H1 (cell line): ENCODE results near the gene GALP. TPM values are rescaled to one million over a fixed set of nuclear protein-coding genes. Genes with fewer than 3 reads are reported as not detected.
A peak's percentile ranks its signal among the peaks of the same experiment; 100 is the strongest.

Source experiments
- CTCF ChIA-PET: fragments of 300-600 bp; sonication (Branson Sonifier 250); formaldehyde crosslinking; loops from one replicate; lab custom pipeline; 2021; ENCODE audit not compliant: partially characterized antibody; lab: Charles Lee
- POLR2A ChIA-PET: fragments of 300-600 bp; sonication (Branson Sonifier 250); formaldehyde crosslinking; loops from one replicate; lab custom pipeline; 2021; ENCODE audit warnings: inconsistent platforms; ENCODE audit not compliant: partially characterized antibody; lab: Charles Lee
- DNase-seq, 2 experiments: peaks; one replicate each; pipeline versions ENCODE4 v3.0.0 to v3.0.0-alpha.2; 2010 to 2022; ENCODE audit warnings: low spot score in 2 of 2, low read depth in 1 of 2, mixed read lengths in 1 of 2
- FAIRE-seq: peaks from 2 replicates; lab custom pipeline; 2011; peaks lifted over from hg19 to GRCh38; lab: Jason Lieb, UNC
- H2AFZ ChIP-seq: 2 replicates; pipeline ENCODE4 v1.8.1; 2012; ENCODE audit warnings: low read length, inconsistent platforms
- H2AK5ac ChIP-seq: 2 replicates; pipeline ENCODE4 v1.6.1; 2013; ENCODE audit warnings: low read depth, low read length
- H2BK120ac ChIP-seq: replicated peaks from 2 replicates; pipeline ENCODE3; 2013; ENCODE audit warnings: low read depth, low read length, inconsistent platforms
- H2BK12ac ChIP-seq: 2 replicates; pipeline ENCODE4 v1.6.1; 2013; ENCODE audit warnings: low read depth, low read length
- H2BK15ac ChIP-seq: 2 replicates; pipeline ENCODE4 v1.6.1; 2013; ENCODE audit warnings: low read length
- H2BK20ac ChIP-seq: 2 replicates; pipeline ENCODE4 v1.6.1; 2013; ENCODE audit warnings: low read length
- H2BK5ac ChIP-seq: 2 replicates; pipeline ENCODE4 v1.6.1; 2013; ENCODE audit warnings: low read depth, low read length
- H3K14ac ChIP-seq: 2 replicates; pipeline ENCODE4 v1.6.1; 2013; ENCODE audit warnings: inconsistent platforms; ENCODE audit not compliant: insufficient read length
- H3K18ac ChIP-seq: 2 replicates; pipeline ENCODE4 v1.6.1; 2013; ENCODE audit warnings: low read length; ENCODE audit errors: extremely low read depth
- H3K23ac ChIP-seq: 2 replicates; pipeline ENCODE4 v1.6.1; 2013; ENCODE audit warnings: inconsistent platforms; ENCODE audit not compliant: insufficient read length
- H3K23me2 ChIP-seq: 2 replicates; pipeline ENCODE4 v1.6.1; 2013; ENCODE audit warnings: low read depth, low read length
- H3K27ac ChIP-seq: 2 replicates; pipeline ENCODE4 v1.6.1; 2011; ENCODE audit warnings: low read depth, low read length, inconsistent platforms
- H3K27me3 ChIP-seq, 4 experiments: replicated peaks in 1 of 4; 1 replicate in 1 of 4; 2 replicates in 3 of 4; pipeline versions ENCODE4 v1.6.1 to v1.8.1; 2011 to 2013; ENCODE audit warnings: low read length in 3 of 4, mild to moderate bottlenecking in 3 of 4, inconsistent platforms in 2 of 4, mixed read lengths in 2 of 4, moderate library complexity in 1 of 4; ENCODE audit not compliant: control insufficient read depth in 3 of 4, insufficient read depth in 3 of 4; ENCODE audit errors: extremely low read depth in 1 of 4
- H3K36me3 ChIP-seq, 4 experiments: 2 replicates each; pipeline versions ENCODE4 v1.6.1 to v1.8.1; 2011 to 2013; ENCODE audit warnings: mild to moderate bottlenecking in 4 of 4, low read length in 3 of 4, moderate library complexity in 2 of 4, control low read depth in 1 of 4, inconsistent platforms in 1 of 4; ENCODE audit not compliant: insufficient read depth in 4 of 4, control insufficient read depth in 2 of 4
- H3K4ac ChIP-seq: replicated peaks from 2 replicates; pipeline ENCODE3; 2013; ENCODE audit warnings: low read length, low read depth, mixed read lengths, inconsistent platforms; ENCODE audit not compliant: insufficient read length
- H3K4me1 ChIP-seq, 4 experiments: replicated peaks in 1 of 4; 1 replicate in 1 of 4; 2 replicates in 3 of 4; pipeline versions ENCODE4 v1.6.1 to v1.8.1; 2011 to 2013; ENCODE audit warnings: low read length in 3 of 4, inconsistent platforms in 2 of 4, mixed read lengths in 1 of 4; ENCODE audit not compliant: insufficient read depth in 4 of 4, control insufficient read depth in 3 of 4
- H3K4me2 ChIP-seq, 2 experiments: 2 replicates each; pipeline versions ENCODE4 v1.6.1 to v1.8.1; 2011 to 2013; ENCODE audit warnings: low read depth in 2 of 2, low read length in 2 of 2, control low read depth in 1 of 2, inconsistent platforms in 1 of 2, mild to moderate bottlenecking in 1 of 2; ENCODE audit not compliant: insufficient read depth in 1 of 2
- H3K4me3 ChIP-seq, 4 experiments: fragments of 200-600, 300-600 bp in 1 of 4; sonication (generic), shearing (Covaris generic), sonication (Bioruptor Twin) in 1 of 4; 2 replicates each; pipeline versions ENCODE4 v1.5.1 to v1.8.1; 2011 to 2016; ENCODE audit warnings: low read length in 4 of 4, low read depth in 3 of 4, control low read depth in 2 of 4, inconsistent platforms in 2 of 4, mild to moderate bottlenecking in 2 of 4, mixed read lengths in 1 of 4, moderate library complexity in 1 of 4; ENCODE audit not compliant: insufficient read depth in 2 of 4; ENCODE audit errors: extremely low read depth in 1 of 4
- H3K56ac ChIP-seq: replicated peaks from 2 replicates; pipeline ENCODE3; 2013; ENCODE audit warnings: low read depth, mild to moderate bottlenecking, mixed read lengths, low read length, inconsistent platforms; ENCODE audit not compliant: insufficient read length
- H3K79me1 ChIP-seq: 2 replicates; pipeline ENCODE4 v1.6.1; 2013; ENCODE audit warnings: low read depth, low read length, control low read depth
- H3K79me2 ChIP-seq, 2 experiments: 2 replicates each; pipeline versions ENCODE4 v1.6.1 to v1.8.1; 2012 to 2013; ENCODE audit warnings: low read length in 2 of 2, mild to moderate bottlenecking in 2 of 2, inconsistent platforms in 1 of 2; ENCODE audit not compliant: insufficient read depth in 2 of 2, control insufficient read depth in 1 of 2
- H3K9ac ChIP-seq, 4 experiments: replicated peaks in 1 of 4; 1 replicate in 1 of 4; 2 replicates in 3 of 4; pipeline versions ENCODE4 v1.6.1 to v1.8.1; 2011 to 2013; ENCODE audit warnings: low read depth in 3 of 4, low read length in 3 of 4, control low read depth in 2 of 4, mild to moderate bottlenecking in 2 of 4, moderate library complexity in 2 of 4, inconsistent platforms in 1 of 4; ENCODE audit errors: extremely low read depth in 1 of 4
- H3K9me3 ChIP-seq, 2 experiments: 2 replicates each; pipeline versions ENCODE4 v1.6.1 to v1.8.1; 2012 to 2013; ENCODE audit warnings: mild to moderate bottlenecking in 2 of 2, moderate library complexity in 2 of 2, control low read depth in 1 of 2, inconsistent platforms in 1 of 2, low read depth in 1 of 2, low read length in 1 of 2, mixed read lengths in 1 of 2; ENCODE audit not compliant: insufficient read depth in 2 of 2
- H4K20me1 ChIP-seq, 2 experiments: replicated peaks in 1 of 2; 2 replicates each; pipeline versions ENCODE3 to v1.8.1; 2011 to 2013; ENCODE audit warnings: inconsistent platforms in 2 of 2, low read length in 2 of 2, mild to moderate bottlenecking in 1 of 2; ENCODE audit not compliant: insufficient read depth in 2 of 2, control insufficient read depth in 1 of 2
- H4K5ac ChIP-seq: 2 replicates; pipeline ENCODE4 v1.6.1; 2013; ENCODE audit warnings: low read length, low read depth, mixed read lengths, inconsistent platforms; ENCODE audit not compliant: insufficient read length
- H4K8ac ChIP-seq: 2 replicates; pipeline ENCODE4 v1.8.0; 2013; ENCODE audit warnings: mild to moderate bottlenecking, moderate library complexity, low read length, inconsistent platforms; ENCODE audit not compliant: insufficient read depth; ENCODE audit errors: extremely low read depth
- H4K91ac ChIP-seq: replicated peaks from 2 replicates; pipeline ENCODE3; 2013; ENCODE audit warnings: low read length, mixed read lengths, inconsistent platforms; ENCODE audit not compliant: insufficient read length
- CTCF ChIP-seq, 3 experiments: IDR thresholded peaks; 1 replicate in 2 of 3; 2 replicates in 1 of 3; pipeline versions ENCODE4 v1.5.1 to v1.6.1; 2011; ENCODE audit warnings: low read length in 3 of 3, mild to moderate bottlenecking in 3 of 3, inconsistent platforms in 2 of 3, low read depth in 1 of 3, moderate library complexity in 1 of 3; ENCODE audit not compliant: insufficient read depth in 1 of 3; ENCODE audit errors: control extremely low read depth in 1 of 3
- NANOG ChIP-seq: IDR thresholded peaks from 2 replicates; pipeline ENCODE4 v1.6.1; 2011; ENCODE audit warnings: low read length, low read depth, mild to moderate bottlenecking, inconsistent platforms; ENCODE audit not compliant: insufficient read depth, poor library complexity, severe bottlenecking
- RAD21 ChIP-seq, 2 experiments: IDR thresholded peaks in 1 of 2; conservative IDR thresholded peaks in 1 of 2; 2 replicates each; pipeline ENCODE4 v1.6.1; 2011; ENCODE audit warnings: low read depth in 2 of 2, low read length in 2 of 2, improper control_type of control experiment in 1 of 2, inconsistent platforms in 1 of 2, mild to moderate bottlenecking in 1 of 2, moderate library complexity in 1 of 2
- SIRT6 ChIP-seq: IDR thresholded peaks from one replicate; pipeline ENCODE4 v1.7.1; 2012; ENCODE audit warnings: low read length, inconsistent platforms
- YY1 ChIP-seq: IDR thresholded peaks from 2 replicates; pipeline ENCODE4 v1.6.1; 2011; ENCODE audit warnings: low read depth, mild to moderate bottlenecking, low read length
- WGBS, 2 experiments: shearing (Covaris generic) in 1 of 2; methylation state at CpG; one replicate each; pipeline versions ENCODE4 v1.1.6 to v1.1.7; 2013 to 2015; ENCODE audit warnings: low lambda C conversion rate in 2 of 2, mixed read lengths in 2 of 2, inconsistent platforms in 1 of 2, low coverage in 1 of 2, missing lambda C conversion rate in 1 of 2; ENCODE audit not compliant: insufficient replicate concordance in 2 of 2, insufficient coverage in 1 of 2, insufficient read length in 1 of 2; ENCODE audit errors: extremely low coverage in 1 of 2, missing lambda C conversion rate in 1 of 2; 5-methylcytosine and 5-hydroxymethylcytosine counted together
- polyA plus RNA-seq, 7 experiments: library from polyadenylated mRNA; depleted of rRNA in 3 of 7; stranded (reverse) in 5 of 7; unstranded in 2 of 7; fragments of >200 nt in 5 of 7; fragments of 200-250 nt in 2 of 7; gene quantifications; 1 replicate in 5 of 7; 2 replicates in 1 of 7; 4 replicates in 1 of 7; pipeline versions ENCODE4 v1.2.1 to v1.2.3, GENCODE V29; 2011 to 2013; ENCODE audit warnings: missing spikeins in 2 of 7, mixed read lengths in 2 of 7
- total RNA-seq: library from RNA; stranded (reverse); fragmentation: NEBNext Ultra II Directional; extraction: Animal tissue kit (Norgen Biotek cat#: 25700); gene quantifications from 2 replicates; pipeline ENCODE4 v1.2.1, GENCODE V29; 2021

The GALP gene
- total and polyA plus RNA-seq, 2 of the 8 experiments (the other 6 are each of a cell fraction or from before 2014, with no cell fraction given) = 0.14 TPM; not detected in 1

GRCh38 chr19:56222901-56223300 lies 47.1 kb downstream of the GALP start:
- H4K91ac ChIP-seq = no peak overlapping the region
- no peaks in the 10 kb centered on the region for H3K4me1 ChIP-seq
- H2AFZ ChIP-seq = no peak overlapping the region
- no peak overlapping the region for H2BK120ac ChIP-seq
- 80% methylated on average over 6 of the region's 6 CpGs; no CpG with 5 or more reads in 1 of the 2 experiments for WGBS, 2 experiments
- no peak overlapping the region for H2BK12ac ChIP-seq
- no peak overlapping the region for H3K9ac ChIP-seq
- H3K9me3 ChIP-seq = no peaks in the 10 kb centered on the region
- H3K79me2 ChIP-seq = no peaks in the 10 kb centered on the region
- H3K56ac ChIP-seq = no peak overlapping the region
- H3K4me3 ChIP-seq = no peak overlapping the region
- no peak overlapping the region for H4K8ac ChIP-seq
- H2BK20ac ChIP-seq = no peak overlapping the region
- H2BK5ac ChIP-seq = no peak overlapping the region
- H3K14ac ChIP-seq = no peak overlapping the region
- H3K4ac ChIP-seq = no peak overlapping the region
- no peak overlapping the region for H2AK5ac ChIP-seq
- H3K23ac ChIP-seq = no peak overlapping the region
- H4K5ac ChIP-seq = no peak overlapping the region
- no peak for DNase-seq
- peak; percentile 50 to 66 (median 64) for TF ChIP-seq CTCF (IDR thresholded peaks at IDR 0.05; ENCODE audit: control extremely low read depth in 1 of 3, insufficient read depth in 1 of 3, low read depth in 1 of 3, low read length in 3 of 3)
- no peak for TF ChIP-seq YY1
- TF ChIP-seq SIRT6 = no peak
- TF ChIP-seq RAD21 (IDR thresholded peaks at IDR 0.05 in 1 of 2, conservative IDR thresholded peaks at IDR 0.05 in 1 of 2; ENCODE audit: low read depth in 2 of 2, low read length in 2 of 2) = peak; percentile 33 to 43; a peak in 3 of 4 replicates
- no peak for TF ChIP-seq NANOG
- TF ChIP-seq, all 59 proteins: peak for 2
- no peak for FAIRE-seq
- no peaks in the 10 kb centered on the region for H3K79me1 ChIP-seq
- no peak overlapping the region for H2BK15ac ChIP-seq
- no peak overlapping the region for H3K18ac ChIP-seq
- H3K27me3 ChIP-seq = no peaks in the 10 kb centered on the region; a peak in 1 of 7 replicates
- H3K4me2 ChIP-seq = no peak overlapping the region
- H3K27ac ChIP-seq = no peak overlapping the region
- peaks cover 0 to 2% of the 10 kb centered on the region in 2 experiments for H4K20me1 ChIP-seq
- no peaks in the 10 kb centered on the region for H3K36me3 ChIP-seq
- ChIA-PET POLR2A (no interaction called here), CTCF (interaction anchor here (0.9 to 4.9 kb wide), 23 partner anchors 10 to 156 kb away, joined by 3 to 31 read pairs (median 4); partner anchors contain the start of gene GALP)
- H3K23me2 ChIP-seq = 0 out of 2 replicates have a peak, but pooled peaks cover 2% of the 10 kb centered on the region
